ENCODE data around the gene GTPBP4.

GRCh38 chr10:986137-986825 lies 2.0 kb upstream of the GTPBP4 start:
- TF ChIP-seq, protein P1, sequence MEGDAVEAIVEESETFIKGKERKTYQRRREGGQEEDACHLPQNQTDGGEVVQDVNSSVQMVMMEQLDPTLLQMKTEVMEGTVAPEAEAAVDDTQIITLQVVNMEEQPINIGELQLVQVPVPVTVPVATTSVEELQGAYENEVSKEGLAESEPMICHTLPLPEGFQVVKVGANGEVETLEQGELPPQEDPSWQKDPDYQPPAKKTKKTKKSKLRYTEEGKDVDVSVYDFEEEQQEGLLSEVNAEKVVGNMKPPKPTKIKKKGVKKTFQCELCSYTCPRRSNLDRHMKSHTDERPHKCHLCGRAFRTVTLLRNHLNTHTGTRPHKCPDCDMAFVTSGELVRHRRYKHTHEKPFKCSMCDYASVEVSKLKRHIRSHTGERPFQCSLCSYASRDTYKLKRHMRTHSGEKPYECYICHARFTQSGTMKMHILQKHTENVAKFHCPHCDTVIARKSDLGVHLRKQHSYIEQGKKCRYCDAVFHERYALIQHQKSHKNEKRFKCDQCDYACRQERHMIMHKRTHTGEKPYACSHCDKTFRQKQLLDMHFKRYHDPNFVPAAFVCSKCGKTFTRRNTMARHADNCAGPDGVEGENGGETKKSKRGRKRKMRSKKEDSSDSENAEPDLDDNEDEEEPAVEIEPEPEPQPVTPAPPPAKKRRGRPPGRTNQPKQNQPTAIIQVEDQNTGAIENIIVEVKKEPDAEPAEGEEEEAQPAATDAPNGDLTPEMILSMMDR (IDR thresholded peaks at IDR 0.05), result no peak
- no peak for TF ChIP-seq POLR2A (IDR thresholded peaks at IDR 0.05)
